SK-N-SH (cell line): ENCODE data around the gene KRT39. TPM values are rescaled to one million over a fixed set of nuclear protein-coding genes. Genes with fewer than 3 reads are reported as not detected.
"Not testable (repeated sequence)": the region's sequence is repeated elsewhere in the genome, so short reads cannot be mapped to it uniquely, and the experiment has no call there.

Source experiments
- CTCF ChIA-PET: fragments of 300-600, 350-600 bp; formaldehyde crosslinking; extraction: SDS; loops from one replicate; lab custom pipeline; 2021; lab: Yijun Ruan, JAX
- POLR2A ChIA-PET: fragments of 350-600 bp; sonication (Branson Sonifier 250); formaldehyde crosslinking; extraction: SDS; loops from one replicate; lab custom pipeline; 2020; ENCODE audit warnings: antibody characterized with exemption, inconsistent platforms; lab: Yijun Ruan, JAX
- DNase-seq: peaks from one replicate; pipeline ENCODE4 v3.0.0; 2012
- H2AFZ ChIP-seq: fragments of 200-600 bp; sonication (generic); 2 replicates; pipeline ENCODE4 v1.8.1; 2016; ENCODE audit warnings: antibody characterized with exemption, mild to moderate bottlenecking, low read depth
- H3F3A ChIP-seq: fragments of 200-600 bp; sonication (generic); replicated peaks from 2 replicates; pipeline ENCODE3; 2016; ENCODE audit warnings: antibody characterized with exemption, mild to moderate bottlenecking; ENCODE audit not compliant: insufficient read depth
- H3K27ac ChIP-seq, 2 experiments: fragments of 200-500 bp in 1 of 2; fragments of 200-600 bp in 1 of 2; sonication (Bioruptor generic) in 1 of 2; sonication (generic), shearing (Covaris generic) in 1 of 2; 2 replicates each; pipeline versions ENCODE4 v1.5.1 to v1.6.1; 2014 to 2016; ENCODE audit warnings: low read depth in 2 of 2, inconsistent platforms in 1 of 2, low read length in 1 of 2, mild to moderate bottlenecking in 1 of 2, mixed read lengths in 1 of 2
- H3K27me3 ChIP-seq: fragments of 200-600 bp; sonication (generic), shearing (Covaris generic); 2 replicates; pipeline ENCODE4 v1.6.1; 2016; ENCODE audit warnings: mixed run types; ENCODE audit not compliant: insufficient read depth
- H3K36me3 ChIP-seq, 2 experiments: fragments of 200-500 bp in 1 of 2; fragments of 200-600 bp in 1 of 2; sonication (Bioruptor generic) in 1 of 2; sonication (generic) in 1 of 2; replicated peaks in 1 of 2; 2 replicates each; pipeline versions ENCODE3 to v1.5.1; 2014 to 2016; ENCODE audit warnings: low read length in 1 of 2, mild to moderate bottlenecking in 1 of 2; ENCODE audit not compliant: insufficient read depth in 2 of 2, control insufficient read depth in 1 of 2
- H3K4me1 ChIP-seq, 2 experiments: fragments of 200-500 bp in 1 of 2; fragments of 200-600 bp in 1 of 2; sonication (Bioruptor generic) in 1 of 2; sonication (generic), shearing (Covaris generic) in 1 of 2; 2 replicates each; pipeline versions ENCODE4 v1.5.1 to v1.6.1; 2014 to 2016; ENCODE audit warnings: low read depth in 1 of 2, low read length in 1 of 2, mixed run types in 1 of 2; ENCODE audit not compliant: insufficient read depth in 2 of 2, control insufficient read depth in 1 of 2
- H3K4me2 ChIP-seq: fragments of 200-600 bp; sonication (generic), shearing (Covaris generic); 2 replicates; pipeline ENCODE4 v1.6.1; 2017; ENCODE audit warnings: mixed run types
- H3K4me3 ChIP-seq, 2 experiments: fragments of 200-500 bp in 1 of 2; fragments of 200-600 bp in 1 of 2; sonication (Bioruptor generic) in 1 of 2; sonication (generic), shearing (Covaris generic) in 1 of 2; 2 replicates each; pipeline versions ENCODE4 v1.5.1 to v1.8.1; 2014 to 2016; ENCODE audit warnings: low read depth in 2 of 2, inconsistent platforms in 1 of 2, low read length in 1 of 2, mild to moderate bottlenecking in 1 of 2, mixed read lengths in 1 of 2, moderate library complexity in 1 of 2
- H3K79me2 ChIP-seq: fragments of 200-600 bp; sonication (generic); 2 replicates; pipeline ENCODE4 v1.8.1; 2017; ENCODE audit warnings: mild to moderate bottlenecking; ENCODE audit not compliant: insufficient read depth
- H3K9ac ChIP-seq: fragments of 200-600 bp; sonication (generic); 2 replicates; pipeline ENCODE4 v1.6.1; 2017; ENCODE audit warnings: mixed run types
- H3K9me2 ChIP-seq: fragments of 200-600 bp; sonication (generic); 2 replicates; pipeline ENCODE4 v1.6.1; 2017; ENCODE audit warnings: mixed run types
- H3K9me3 ChIP-seq: fragments of 200-600 bp; sonication (generic); 2 replicates; pipeline ENCODE4 v1.6.1; 2017; ENCODE audit warnings: mixed run types, mild to moderate bottlenecking, moderate library complexity
- H4K20me1 ChIP-seq: fragments of 200-600 bp; sonication (generic); 2 replicates; pipeline ENCODE4 v1.6.1; 2017; ENCODE audit warnings: mild to moderate bottlenecking, mixed run types; ENCODE audit not compliant: insufficient read depth
- CHD2 ChIP-seq: fragments of 150-350 bp; IDR thresholded peaks from 2 replicates; pipeline ENCODE4 v1.6.1; 2018; ENCODE audit warnings: low read length; ENCODE audit not compliant: partially characterized antibody
- ELF1 ChIP-seq: IDR thresholded peaks from 2 replicates; pipeline ENCODE4 v1.4.0; 2012
- EP300 ChIP-seq, 2 experiments: IDR thresholded peaks; 2 replicates each; pipeline versions ENCODE4 v1.4.0 to v1.6.1; 2012; ENCODE audit warnings: borderline replicate concordance in 1 of 2, low read depth in 1 of 2, low read length in 1 of 2
- EZH2phosphoT487 ChIP-seq: fragments of 200-600 bp; sonication (generic); IDR thresholded peaks from 2 replicates; pipeline ENCODE4 v1.6.1; 2017; ENCODE audit warnings: low read depth, mixed run types, mild to moderate bottlenecking, antibody characterized with exemption, moderate library complexity, borderline replicate concordance
- JUND ChIP-seq: IDR thresholded peaks from 2 replicates; pipeline ENCODE4 v1.4.0; 2012
- MEF2A ChIP-seq: IDR thresholded peaks from 2 replicates; pipeline ENCODE4 v1.4.0; 2012; ENCODE audit warnings: low read depth, borderline replicate concordance
- MXI1 ChIP-seq: IDR thresholded peaks from 2 replicates; pipeline ENCODE4 v1.6.1; 2012; ENCODE audit warnings: mild to moderate bottlenecking, low read depth, low read length, improper control_type of control experiment
- NFIC ChIP-seq: IDR thresholded peaks from 2 replicates; pipeline ENCODE4 v1.4.0; 2012; ENCODE audit warnings: borderline replicate concordance
- PBX3 ChIP-seq: IDR thresholded peaks from 2 replicates; pipeline ENCODE4; 2012
- POLR2AphosphoS5 ChIP-seq: IDR thresholded peaks from 2 replicates; pipeline ENCODE4 v1.6.1; 2012; ENCODE audit warnings: low read depth, low read length
- RAD21 ChIP-seq: IDR thresholded peaks from 2 replicates; pipeline ENCODE4 v1.6.1; 2012; ENCODE audit warnings: mild to moderate bottlenecking, low read length
- RFX5 ChIP-seq: IDR thresholded peaks from 2 replicates; pipeline ENCODE4 v1.6.1; 2012; ENCODE audit warnings: mild to moderate bottlenecking, improper control_type of control experiment, low read length
- RXRA ChIP-seq: IDR thresholded peaks from 2 replicates; pipeline ENCODE4 v1.4.0; 2012; ENCODE audit warnings: low read depth, mild to moderate bottlenecking, borderline replicate concordance
- SMC3 ChIP-seq: IDR thresholded peaks from 2 replicates; pipeline ENCODE4 v1.6.1; 2012; ENCODE audit warnings: low read depth, low read length, improper control_type of control experiment
- USF1 ChIP-seq: IDR thresholded peaks from 2 replicates; pipeline ENCODE4 v1.4.0; 2012; ENCODE audit warnings: low read depth, borderline replicate concordance
- USF2 ChIP-seq: fragments of 150-350 bp; IDR thresholded peaks from 2 replicates; pipeline ENCODE4 v1.6.1; 2017; ENCODE audit warnings: antibody characterized with exemption, low read length, low read depth, borderline replicate concordance
- YY1 ChIP-seq: IDR thresholded peaks from 2 replicates; pipeline ENCODE4 v1.4.0; 2012; ENCODE audit warnings: low read depth, mild to moderate bottlenecking
- WGBS: methylation state at CpG from one replicate; pipeline ENCODE4 v1.1.6; 2017; ENCODE audit warnings: low lambda C conversion rate; 5-methylcytosine and 5-hydroxymethylcytosine counted together
- polyA plus RNA-seq, 3 experiments: library from polyadenylated mRNA; depleted of rRNA; stranded (reverse); fragments of >200 nt; gene quantifications; 2 replicates each; pipeline ENCODE4 v1.2.3, GENCODE V29; 2012

KRT39 gene
- polyA plus RNA-seq, 1 of the 3 experiments (the other 2 are of a cell fraction) = not detected

- Histone ChIP-seq H4K20me1 (no peaks in the 10 kb centered on the region), H3K36me3 (no peaks in the 10 kb centered on the region), H3K4me3 (no peak overlapping the region), H3K4me1 (no peaks in the 10 kb centered on the region), H3K9ac (no peak overlapping the region), H3K79me2 (no peaks in the 10 kb centered on the region), H3K27ac (no peak overlapping the region), H3K27me3 (peaks cover 37% of the 10 kb centered on the region; the same call in 1 of the 2 replicates), H3K9me3 (no peaks in the 10 kb centered on the region), H3F3A (no peaks in the 10 kb centered on the region), H3K4me2 (no peak overlapping the region), H2AFZ (no peak overlapping the region), H3K9me2 (no peaks in the 10 kb centered on the region)
- TF ChIP-seq USF1 (no peak), NFIC (no peak), SMC3 (no peak), RXRA (no peak), YY1 (no peak), RAD21 (no peak), POLR2AphosphoS5 (no peak), PBX3 (no peak), JUND (no peak), ELF1 (no peak), CHD2 (no peak)
- WGBS = 4% methylated on average over 5 of the region's 5 CpGs
- CTCF ChIA-PET = no interaction called here
- POLR2A ChIA-PET = no interaction called here
- DNase-seq = no peak
These were observed 36.1 kb upstream of the KRT39 start for GRCh38 chr17:41002814-41003213.

- H3K27me3 ChIP-seq = peaks cover 44% of the 10 kb centered on the region; the same call in 1 of the 2 replicates
- no peak overlapping the region for H3K4me3 ChIP-seq
- TF ChIP-seq YY1 (no peak), MXI1 (no peak), NFIC (no peak), RFX5 (no peak), EZH2phosphoT487 (no peak), EP300 (IDR thresholded peaks at IDR 0.05; ENCODE audit: borderline replicate concordance in 1 of 2, low read depth in 1 of 2, low read length in 1 of 2) (no peak), SMC3 (no peak), MEF2A (no peak), POLR2AphosphoS5 (no peak), USF2 (no peak), PBX3 (no peak), ELF1 (no peak), RAD21 (no peak), CHD2 (no peak)
- no peak overlapping the region for H3K27ac ChIP-seq
- WGBS = 30% methylated on average over 4 of the region's 4 CpGs
- no peaks in the 10 kb centered on the region for H3F3A ChIP-seq
- no peaks in the 10 kb centered on the region for H3K4me1 ChIP-seq
- no peaks in the 10 kb centered on the region for H3K79me2 ChIP-seq
- no peaks in the 10 kb centered on the region for H4K20me1 ChIP-seq
- no peaks in the 10 kb centered on the region for H3K9me3 ChIP-seq
- no peak for DNase-seq
- ChIA-PET POLR2A (no interaction called here), CTCF (no interaction called here)
- no peak overlapping the region for H3K4me2 ChIP-seq
- no peaks in the 10 kb centered on the region for H3K9me2 ChIP-seq
- no peak overlapping the region for H2AFZ ChIP-seq
- H3K36me3 ChIP-seq = no peaks in the 10 kb centered on the region
- H3K9ac ChIP-seq = no peak overlapping the region
These were observed 35.0 kb upstream of the KRT39 start for GRCh38 chr17:41001795-41002194.

- WGBS = 15% methylated on average over 6 of the region's 6 CpGs
- POLR2A ChIA-PET = not testable (repeated sequence)
These were observed 32.8 kb upstream of the KRT39 start, which contains the start of gene KRTAP3-2 for GRCh38 chr17:40999563-40999962. Gene KRTAP3-2 (minus strand): TSS chr17:40999906. CDS start chr17:40999853, 53 bp downstream.

More at GRCh38 chr17:40999563-40999962, 32.8 kb upstream of the KRT39 start, which contains the start of gene KRTAP3-2:
- H3K9ac ChIP-seq, H3F3A ChIP-seq, H4K20me1 ChIP-seq, H2AFZ ChIP-seq, H3K27ac ChIP-seq, H3K36me3 ChIP-seq, DNase-seq, H3K4me2 ChIP-seq, H3K9me3 ChIP-seq, H3K4me3 ChIP-seq, H3K79me2 ChIP-seq, H3K4me1 ChIP-seq, CTCF ChIA-PET, H3K9me2 ChIP-seq: not testable (repeated sequence)
- H3K27me3 ChIP-seq = peaks cover 43% of the 10 kb centered on the region; the same call in 1 of the 2 replicates
